Esophagus (tissue), 2 donors: ENCODE measurements around the gene CLCN5. TPM values are rescaled to one million over a fixed set of nuclear protein-coding genes. Genes with fewer than 3 reads are reported as not detected.
A peak's percentile ranks its signal among the peaks of the same experiment; 100 is the strongest.

Experiments
- H3K27ac ChIP-seq, 2 donors: one replicate each; pipeline ENCODE4 v1.5.1; 2013; ENCODE audit warnings: low read depth in 2 of 2, mild to moderate bottlenecking in 2 of 2, inconsistent platforms in 1 of 2, low read length in 1 of 2, moderate library complexity in 1 of 2
- H3K27me3 ChIP-seq, 2 donors: one replicate each; pipeline ENCODE4 v1.6.1; 2013; ENCODE audit warnings: low read length in 2 of 2, control low read depth in 1 of 2, mild to moderate bottlenecking in 1 of 2; ENCODE audit not compliant: insufficient read depth in 2 of 2, control insufficient read depth in 1 of 2
- H3K36me3 ChIP-seq, 2 donors: one replicate each; pipeline ENCODE4 v1.6.1; 2013; ENCODE audit warnings: low read length in 1 of 2; ENCODE audit not compliant: control insufficient read depth in 2 of 2, insufficient read depth in 2 of 2
- H3K4me1 ChIP-seq, 2 donors: one replicate each; pipeline ENCODE4 v1.6.1; 2013; ENCODE audit warnings: low read length in 1 of 2; ENCODE audit not compliant: control insufficient read depth in 2 of 2, insufficient read depth in 2 of 2
- H3K4me3 ChIP-seq, 2 donors: one replicate each; pipeline ENCODE4 v1.5.1; 2013; ENCODE audit warnings: low read length in 2 of 2, mild to moderate bottlenecking in 2 of 2, low read depth in 1 of 2, moderate library complexity in 1 of 2
- H3K9me3 ChIP-seq, 2 donors: one replicate each; pipeline ENCODE4 v1.6.1; 2013; ENCODE audit warnings: mild to moderate bottlenecking in 2 of 2, low read depth in 1 of 2, low read length in 1 of 2, moderate library complexity in 1 of 2; ENCODE audit not compliant: control insufficient read depth in 2 of 2, insufficient read depth in 1 of 2
- WGBS, 2 donors: extraction: QIAGEN DNeasy Blood & Tissue Kit; methylation state at CpG; one replicate each; pipeline ENCODE4 v1.1.7; 2013; 5-methylcytosine and 5-hydroxymethylcytosine counted together
- polyA plus RNA-seq, 2 donors: library from polyadenylated mRNA; stranded (reverse); fragments of 200-250 nt; gene quantifications; one replicate each; pipeline ENCODE4 v1.2.3, GENCODE V29; 2013
- donor health status: healthy with polysubstance abuse.
- donor health status: Bipolar disorder and iron deficiency.

CLCN5 gene
- 1 to 10 TPM; 1.3 to 2.0 TPM for polyA plus RNA-seq

DNA sequence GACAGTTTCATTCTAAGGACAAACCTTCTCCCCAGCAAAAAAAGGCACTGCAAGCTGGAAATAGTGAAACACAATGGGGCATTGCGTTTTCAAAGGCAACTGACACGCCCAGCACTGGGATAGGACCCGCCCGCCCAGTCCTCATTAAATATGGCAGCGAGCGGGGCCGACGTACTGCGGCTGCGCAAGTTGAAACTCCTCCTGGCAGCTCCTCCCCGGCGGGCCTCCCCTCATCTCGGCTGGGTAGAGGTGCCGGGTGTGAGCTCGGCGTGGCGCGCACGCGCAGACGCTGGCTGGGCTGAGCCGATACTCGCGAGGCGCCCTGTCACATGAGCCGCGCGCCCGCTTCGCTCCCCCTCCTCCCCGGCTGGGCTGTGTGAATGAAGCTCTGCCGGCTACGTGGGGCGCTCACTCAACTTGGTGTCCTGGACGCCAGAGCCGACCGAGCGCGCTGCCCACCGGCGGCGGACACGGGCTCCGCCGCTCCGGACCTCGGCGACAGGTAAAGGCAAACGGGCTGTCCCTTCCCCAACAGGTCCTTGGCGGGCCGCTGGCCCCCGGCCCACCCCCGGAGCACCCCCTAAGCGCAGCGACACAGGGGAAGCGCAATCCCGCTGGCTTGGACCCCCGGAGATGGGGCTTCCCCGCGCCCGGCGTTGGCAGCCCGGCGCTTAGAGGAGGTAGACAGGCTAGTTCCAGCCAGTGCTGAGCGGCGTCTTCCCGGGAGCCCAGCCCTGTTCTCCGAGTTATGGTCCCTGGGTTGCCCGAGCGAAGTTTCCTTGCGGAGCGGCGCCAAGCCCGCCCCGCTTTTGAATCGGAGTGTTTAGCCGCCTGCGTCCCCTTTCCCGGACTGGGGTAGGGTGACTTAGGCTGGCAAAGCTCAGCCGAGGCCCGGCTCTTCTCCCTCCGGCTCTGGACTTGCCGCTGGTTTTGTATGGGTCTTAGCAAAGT lies at the start of gene CLCN5:
TSS of gene CLCN5 (plus strand) at position 306 of the 951 bp plus-strand sequence. CDS start 2,703 bp downstream, outside the sequence.
- Histone ChIP-seq H3K27me3 (peaks cover 0 to 5% of the 10 kb centered on the region in 2 donors), H3K9me3 (no peaks in the 10 kb centered on the region), H3K36me3 (no peaks in the 10 kb centered on the region), H3K27ac (peak within 1 kb of the TSS; percentile 56 to 77), H3K4me1 (no peaks in the 10 kb centered on the region), H3K4me3 (peak within 1 kb of the TSS; percentile 49 to 65)
- 1 to 33% methylated on average over 54 to 83 of the region's 83 CpGs for WGBS, 2 donors

GRCh38 chrX:49876750-49877149 lies 45.6 kb upstream of the CLCN5 start:
- H3K27me3 ChIP-seq = peaks cover 0 to 4% of the 10 kb centered on the region in 2 donors
- no peak overlapping the region for H3K27ac ChIP-seq
- H3K4me3 ChIP-seq = no peak overlapping the region

DNA sequence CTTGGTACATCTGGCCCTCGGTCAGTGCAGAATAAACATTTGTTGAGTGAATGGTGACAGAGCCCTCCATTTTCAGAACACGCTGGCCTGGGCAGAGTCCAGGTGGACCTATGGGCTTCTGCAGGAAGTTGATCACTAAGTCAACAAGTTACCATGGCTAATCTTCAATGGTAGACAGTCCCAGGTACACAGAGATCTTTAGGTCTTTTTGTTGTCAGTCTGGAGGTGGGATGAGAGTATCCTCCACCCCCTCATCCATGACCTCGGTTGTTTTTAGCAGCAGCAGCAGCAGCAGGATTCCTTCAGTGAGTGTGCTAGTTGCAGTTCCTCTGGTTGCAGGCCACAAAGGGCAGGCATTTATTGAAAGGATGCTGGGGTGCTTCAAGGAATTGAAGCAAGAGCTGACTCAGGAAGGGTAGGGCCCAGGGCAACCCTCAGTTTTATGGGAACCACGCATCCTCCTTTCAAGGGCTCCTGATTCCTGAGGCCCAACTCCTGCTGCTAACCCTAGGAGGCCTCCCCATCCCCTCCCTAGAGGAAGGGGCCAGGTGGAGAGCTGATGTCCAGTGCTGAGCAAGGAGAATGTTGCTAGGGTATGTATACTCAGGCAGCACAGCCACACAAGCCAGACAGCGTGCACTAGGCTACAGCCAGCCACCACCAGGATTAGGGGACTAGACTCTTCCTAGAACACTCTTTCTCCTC lies 44.8 kb upstream of the CLCN5 start:
- 59 to 67% methylated on average over 5 of the region's 5 CpGs for WGBS, 2 donors
- no peak overlapping the region for H3K27ac ChIP-seq
- H3K36me3 ChIP-seq = no peaks in the 10 kb centered on the region
- H3K9me3 ChIP-seq = no peaks in the 10 kb centered on the region
- H3K27me3 ChIP-seq = peaks cover 0 to 4% of the 10 kb centered on the region in 2 donors
- no peak overlapping the region for H3K4me3 ChIP-seq
- no peaks in the 10 kb centered on the region for H3K4me1 ChIP-seq

More at GRCh38 chrX:49876750-49877149, 45.6 kb upstream of the CLCN5 start:
- WGBS, 2 donors = 5 to 11% methylated on average over 3 of the region's 3 CpGs
- Histone ChIP-seq H3K4me1 (no peaks in the 10 kb centered on the region), H3K9me3 (no peaks in the 10 kb centered on the region), H3K36me3 (no peaks in the 10 kb centered on the region)

DNA sequence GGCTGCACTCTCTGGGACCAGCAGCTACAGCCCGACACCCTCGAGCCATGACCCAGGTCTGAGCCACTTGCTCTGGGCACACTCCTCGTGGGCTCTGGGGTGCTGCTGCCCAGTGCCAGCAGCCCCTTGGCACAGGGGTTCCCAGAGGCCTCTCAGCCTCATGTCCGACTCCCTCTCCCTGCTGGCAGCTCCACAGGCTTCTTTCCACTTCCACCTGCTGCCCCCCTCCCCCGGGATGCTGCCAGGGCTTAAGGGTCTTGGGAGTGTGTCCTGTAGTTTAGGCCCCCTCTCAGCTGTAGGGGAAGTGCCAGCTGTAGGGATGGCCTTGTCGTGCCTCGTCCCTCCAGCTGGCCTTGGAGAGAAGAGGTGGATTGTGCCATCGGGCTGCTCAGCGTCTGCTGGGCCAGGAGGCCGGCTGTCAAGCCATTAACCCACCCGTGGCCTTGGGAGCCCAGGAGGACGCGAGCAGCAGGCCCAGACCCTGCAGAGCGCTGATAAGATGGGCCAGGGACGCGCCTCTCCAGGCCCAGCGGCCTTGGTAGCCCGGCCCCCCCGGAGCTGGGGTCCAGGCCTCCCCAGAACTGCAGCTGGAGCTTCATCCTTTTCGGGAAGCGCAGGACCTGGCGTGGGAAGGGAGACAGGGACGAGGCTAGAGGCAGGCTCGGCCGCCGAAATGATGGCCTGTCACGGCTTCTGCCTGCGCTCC lies 44.1 kb upstream of the CLCN5 start:
- H3K27me3 ChIP-seq = peaks cover 0 to 4% of the 10 kb centered on the region in 2 donors
- H3K4me3 ChIP-seq = peak overlapping the region; percentile 57 to 63
- peak overlapping the region; percentile 62 to 89 for H3K27ac ChIP-seq
- H3K36me3 ChIP-seq = no peaks in the 10 kb centered on the region
- 21 to 40% methylated on average over 28 of the region's 28 CpGs for WGBS, 2 donors
- H3K9me3 ChIP-seq = no peaks in the 10 kb centered on the region
- H3K4me1 ChIP-seq = no peaks in the 10 kb centered on the region

GRCh38 chrX:49878834-49879655 lies 43.4 kb upstream of the CLCN5 start, which contains the start of gene USP27X:
TSS of gene USP27X (plus strand) at chrX:49879484. CDS start at chrX:49880308, 824 bp downstream.
- Histone ChIP-seq H3K9me3 (no peaks in the 10 kb centered on the region), H3K27me3 (peaks cover 0 to 4% of the 10 kb centered on the region in 2 donors), H3K36me3 (no peaks in the 10 kb centered on the region), H3K27ac (peak within 1 kb of the TSS; percentile 62 to 89), H3K4me3 (peak within 1 kb of the TSS; percentile 57 to 63), H3K4me1 (no peaks in the 10 kb centered on the region)
- WGBS, 2 donors = 0 to 29% methylated on average over 51 to 60 of the region's 60 CpGs

DNA sequence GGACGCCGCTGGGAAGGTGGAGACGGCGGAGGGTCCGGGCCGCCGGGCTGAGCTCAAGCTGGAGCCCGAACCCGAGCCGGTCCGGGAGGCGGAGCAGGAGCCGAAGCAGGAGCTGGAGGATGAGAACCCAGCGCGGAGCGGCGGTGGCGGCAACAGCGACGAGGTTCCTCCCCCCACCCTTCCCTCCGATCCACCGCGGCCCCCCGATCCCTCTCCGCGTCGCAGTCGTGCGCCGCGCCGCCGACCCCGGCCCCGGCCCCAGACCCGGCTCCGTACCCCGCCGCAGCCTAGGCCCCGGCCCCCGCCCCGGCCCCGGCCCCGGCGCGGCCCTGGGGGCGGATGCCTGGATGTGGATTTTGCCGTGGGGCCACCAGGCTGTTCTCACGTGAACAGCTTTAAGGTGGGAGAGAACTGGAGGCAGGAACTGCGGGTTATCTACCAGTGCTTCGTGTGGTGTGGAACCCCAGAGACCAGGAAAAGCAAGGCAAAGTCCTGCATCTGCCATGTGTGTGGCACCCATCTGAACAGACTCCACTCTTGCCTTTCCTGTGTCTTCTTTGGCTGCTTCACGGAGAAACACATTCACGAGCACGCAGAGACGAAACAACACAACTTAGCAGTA lies 42.6 kb upstream of the CLCN5 start:
- WGBS, 2 donors = 3 to 38% methylated on average over 34 to 54 of the region's 55 CpGs
- H3K27ac ChIP-seq = peak overlapping the region; percentile 62 to 89
- no peaks in the 10 kb centered on the region for H3K4me1 ChIP-seq
- H3K27me3 ChIP-seq = peaks cover 0 to 4% of the 10 kb centered on the region in 2 donors
- no peaks in the 10 kb centered on the region for H3K36me3 ChIP-seq
- peak overlapping the region; percentile 57 to 63 for H3K4me3 ChIP-seq
- H3K9me3 ChIP-seq = no peaks in the 10 kb centered on the region

DNA sequence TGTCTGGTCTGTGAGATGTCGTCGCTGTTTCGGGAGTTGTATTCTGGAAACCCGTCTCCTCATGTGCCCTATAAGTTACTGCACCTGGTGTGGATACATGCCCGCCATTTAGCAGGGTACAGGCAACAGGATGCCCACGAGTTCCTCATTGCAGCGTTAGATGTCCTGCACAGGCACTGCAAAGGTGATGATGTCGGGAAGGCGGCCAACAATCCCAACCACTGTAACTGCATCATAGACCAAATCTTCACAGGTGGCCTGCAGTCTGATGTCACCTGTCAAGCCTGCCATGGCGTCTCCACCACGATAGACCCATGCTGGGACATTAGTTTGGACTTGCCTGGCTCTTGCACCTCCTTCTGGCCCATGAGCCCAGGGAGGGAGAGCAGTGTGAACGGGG lies 41.7 kb upstream of the CLCN5 start:
- H3K27me3 ChIP-seq = peaks cover 0 to 4% of the 10 kb centered on the region in 2 donors
- H3K4me1 ChIP-seq = no peaks in the 10 kb centered on the region
- H3K4me3 ChIP-seq = no peak overlapping the region
- no peaks in the 10 kb centered on the region for H3K36me3 ChIP-seq
- WGBS, 2 donors = 88 to 90% methylated on average over 12 of the region's 12 CpGs
- H3K27ac ChIP-seq = no peak overlapping the region
- H3K9me3 ChIP-seq = no peaks in the 10 kb centered on the region

GRCh38 chrX:49884290-49884862 lies 38.0 kb upstream of the CLCN5 start:
- no peaks in the 10 kb centered on the region for H3K4me1 ChIP-seq
- 37% methylated on average over 7 of the region's 7 CpGs for WGBS, 2 donors
- no peaks in the 10 kb centered on the region for H3K36me3 ChIP-seq
- H3K4me3 ChIP-seq = no peak overlapping the region
- no peaks in the 10 kb centered on the region for H3K27me3 ChIP-seq
- no peaks in the 10 kb centered on the region for H3K9me3 ChIP-seq
- no peak overlapping the region for H3K27ac ChIP-seq
